IMR-90 (cell line): Measurements from ENCODE around the gene GGN.
A peak's percentile ranks its signal among the peaks of the same experiment; 100 is the strongest.

Experiments
- BHLHE40 ChIP-seq: fragments of 150-350 bp; IDR thresholded peaks from 2 replicates; pipeline ENCODE4 v1.6.1; 2016; ENCODE audit warnings: mild to moderate bottlenecking, low read depth, low read length
- CEBPB ChIP-seq: IDR thresholded peaks from 2 replicates; pipeline ENCODE4 v1.6.1; 2012; ENCODE audit warnings: low read depth, low read length, improper control_type of control experiment
- CHD1 ChIP-seq: IDR thresholded peaks from 2 replicates; pipeline ENCODE4 v1.6.1; 2012; ENCODE audit warnings: low read depth, low read length, improper control_type of control experiment
- FOS ChIP-seq: fragments of 150-350 bp; IDR thresholded peaks from 2 replicates; pipeline ENCODE4 v1.6.1; 2016; ENCODE audit warnings: low read depth, low read length
- MAFK ChIP-seq: IDR thresholded peaks from 2 replicates; pipeline ENCODE4 v1.6.1; 2012; ENCODE audit warnings: low read depth, low read length, improper control_type of control experiment
- MXI1 ChIP-seq: IDR thresholded peaks from 2 replicates; pipeline ENCODE4 v1.6.1; 2012; ENCODE audit warnings: low read depth, mild to moderate bottlenecking, low read length, moderate library complexity, borderline replicate concordance
- POLR2A ChIP-seq: IDR thresholded peaks from 2 replicates; pipeline ENCODE4 v1.6.1; 2012; ENCODE audit warnings: mild to moderate bottlenecking, low read depth, low read length
- RAD21 ChIP-seq: IDR thresholded peaks from 2 replicates; pipeline ENCODE4 v1.6.1; 2012; ENCODE audit warnings: low read length, improper control_type of control experiment
- RCOR1 ChIP-seq: IDR thresholded peaks from 2 replicates; pipeline ENCODE4 v1.6.1; 2012; ENCODE audit warnings: mild to moderate bottlenecking, low read length, improper control_type of control experiment; ENCODE audit not compliant: insufficient replicate concordance
- RFX5 ChIP-seq: IDR thresholded peaks from 2 replicates; pipeline ENCODE4 v1.8.0; 2012; ENCODE audit warnings: low read depth, mild to moderate bottlenecking, low read length, moderate library complexity
- SMC3 ChIP-seq: fragments of 150-350 bp; IDR thresholded peaks from 2 replicates; pipeline ENCODE4 v1.6.1; 2016; ENCODE audit warnings: low read depth, mild to moderate bottlenecking, antibody characterized with exemption, low read length, moderate library complexity
- USF2 ChIP-seq: fragments of 150-350 bp; IDR thresholded peaks from 2 replicates; pipeline ENCODE4 v1.6.1; 2017; ENCODE audit warnings: mild to moderate bottlenecking, antibody characterized with exemption, low read length, low read depth
- TF ChIP-seq, protein P1 (sequence below): conservative IDR thresholded peaks from 2 replicates; pipeline ENCODE4 v1.5.1; 2012; ENCODE audit warnings: mild to moderate bottlenecking, low read depth, low read length, improper control_type of control experiment

GRCh38 chr19:38402967-38403674 is 15.3 kb upstream of the GGN start, which contains the start of gene FAM98C:
- TF ChIP-seq, protein P1, sequence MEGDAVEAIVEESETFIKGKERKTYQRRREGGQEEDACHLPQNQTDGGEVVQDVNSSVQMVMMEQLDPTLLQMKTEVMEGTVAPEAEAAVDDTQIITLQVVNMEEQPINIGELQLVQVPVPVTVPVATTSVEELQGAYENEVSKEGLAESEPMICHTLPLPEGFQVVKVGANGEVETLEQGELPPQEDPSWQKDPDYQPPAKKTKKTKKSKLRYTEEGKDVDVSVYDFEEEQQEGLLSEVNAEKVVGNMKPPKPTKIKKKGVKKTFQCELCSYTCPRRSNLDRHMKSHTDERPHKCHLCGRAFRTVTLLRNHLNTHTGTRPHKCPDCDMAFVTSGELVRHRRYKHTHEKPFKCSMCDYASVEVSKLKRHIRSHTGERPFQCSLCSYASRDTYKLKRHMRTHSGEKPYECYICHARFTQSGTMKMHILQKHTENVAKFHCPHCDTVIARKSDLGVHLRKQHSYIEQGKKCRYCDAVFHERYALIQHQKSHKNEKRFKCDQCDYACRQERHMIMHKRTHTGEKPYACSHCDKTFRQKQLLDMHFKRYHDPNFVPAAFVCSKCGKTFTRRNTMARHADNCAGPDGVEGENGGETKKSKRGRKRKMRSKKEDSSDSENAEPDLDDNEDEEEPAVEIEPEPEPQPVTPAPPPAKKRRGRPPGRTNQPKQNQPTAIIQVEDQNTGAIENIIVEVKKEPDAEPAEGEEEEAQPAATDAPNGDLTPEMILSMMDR = peak; percentile 98
- TF ChIP-seq POLR2A = peak; percentile 53; the same call in 1 of the 2 replicates
- peak; percentile 47 for TF ChIP-seq SMC3
- no peak for TF ChIP-seq RFX5
- no peak for TF ChIP-seq MXI1
- TF ChIP-seq RAD21 = peak; percentile 78
- no peak for TF ChIP-seq RCOR1
- no peak for TF ChIP-seq CEBPB
- no peak for TF ChIP-seq MAFK
- TF ChIP-seq BHLHE40 = peak; percentile 89
- 0 out of 2 replicates have a peak, but pooled peaks have one; percentile 15 for TF ChIP-seq USF2
- no peak for TF ChIP-seq CHD1
- 0 out of 2 replicates have a peak, but pooled peaks have one; percentile 16 for TF ChIP-seq FOS
